Neuronal stem cell (in vitro differentiated cells): ENCODE measurements around the gene FAM114A1.

Experiments
- DNase-seq: peaks from one replicate; pipeline ENCODE4 v3.0.0-alpha.2; 2013; ENCODE audit warnings: low spot score
- H2AFZ ChIP-seq: one replicate; pipeline ENCODE4 v1.6.1; 2013; ENCODE audit warnings: mild to moderate bottlenecking, low read length, inconsistent platforms
- H2AK5ac ChIP-seq: 2 replicates; pipeline ENCODE4 v1.6.1; 2013; ENCODE audit warnings: low read depth, mild to moderate bottlenecking, inconsistent platforms, low read length, moderate library complexity, mixed read lengths
- H2BK120ac ChIP-seq: 2 replicates; pipeline ENCODE4 v1.6.1; 2013; ENCODE audit warnings: low read depth, mild to moderate bottlenecking, inconsistent platforms, low read length, moderate library complexity, mixed read lengths
- H2BK12ac ChIP-seq: one replicate; pipeline ENCODE4 v1.6.1; 2013; ENCODE audit warnings: low read length, inconsistent platforms
- H2BK15ac ChIP-seq: 2 replicates; pipeline ENCODE4 v1.6.1; 2013; ENCODE audit warnings: mild to moderate bottlenecking, low read length, inconsistent platforms, mixed read lengths
- H2BK5ac ChIP-seq: one replicate; pipeline ENCODE4 v1.6.1; 2013; ENCODE audit warnings: inconsistent platforms, mild to moderate bottlenecking, low read length, moderate library complexity
- H3K14ac ChIP-seq: one replicate; pipeline ENCODE4 v1.6.1; 2013; ENCODE audit warnings: low read length, inconsistent platforms
- H3K18ac ChIP-seq: 2 replicates; pipeline ENCODE4 v1.6.1; 2013; ENCODE audit warnings: low read length, inconsistent platforms
- H3K23ac ChIP-seq: 2 replicates; pipeline ENCODE4 v1.6.1; 2013; ENCODE audit warnings: low read depth, mild to moderate bottlenecking, mixed read lengths, low read length, inconsistent platforms; ENCODE audit not compliant: poor library complexity
- H3K27ac ChIP-seq: replicated peaks from 3 replicates; pipeline ENCODE4 v1.5.1; 2013; ENCODE audit warnings: low read length, inconsistent platforms
- H3K27me3 ChIP-seq, 3 experiments: 2 replicates each; pipeline ENCODE4 v1.6.1; 2013; ENCODE audit warnings: low read length in 3 of 3, mild to moderate bottlenecking in 2 of 3, inconsistent platforms in 1 of 3, low read depth in 1 of 3, mixed read lengths in 1 of 3, moderate library complexity in 1 of 3; ENCODE audit not compliant: control insufficient read depth in 3 of 3, insufficient read depth in 3 of 3
- H3K36me3 ChIP-seq, 2 donors: replicated peaks in 1 of 2; 2 replicates each; pipeline ENCODE4 v1.6.1; 2013; ENCODE audit warnings: low read length in 2 of 2; ENCODE audit not compliant: control insufficient read depth in 2 of 2, insufficient read depth in 2 of 2
- H3K4ac ChIP-seq: 2 replicates; pipeline ENCODE4 v1.6.1; 2013; ENCODE audit warnings: inconsistent platforms, mild to moderate bottlenecking, low read length, moderate library complexity
- H3K4me1 ChIP-seq, 2 donors: 1 replicate in 1 of 2; 2 replicates in 1 of 2; pipeline ENCODE4 v1.6.1; 2013; ENCODE audit warnings: low read length in 2 of 2, low read depth in 1 of 2; ENCODE audit not compliant: control insufficient read depth in 2 of 2, insufficient read depth in 1 of 2
- H3K4me2 ChIP-seq: one replicate; pipeline ENCODE4 v1.6.1; 2013; ENCODE audit warnings: mild to moderate bottlenecking, low read length, inconsistent platforms; ENCODE audit not compliant: insufficient read depth, poor library complexity, severe bottlenecking
- H3K4me3 ChIP-seq, 2 donors: 2 replicates each; pipeline ENCODE4 v1.5.1; 2013; ENCODE audit warnings: low read length in 2 of 2, mild to moderate bottlenecking in 2 of 2, inconsistent platforms in 1 of 2, moderate library complexity in 1 of 2
- H3K79me1 ChIP-seq: one replicate; pipeline ENCODE4 v1.6.1; 2013; ENCODE audit warnings: low read depth, mild to moderate bottlenecking, inconsistent platforms, low read length, moderate library complexity
- H3K9ac ChIP-seq: one replicate; pipeline ENCODE4 v1.6.1; 2013; ENCODE audit warnings: mild to moderate bottlenecking, low read depth, low read length, inconsistent platforms; ENCODE audit not compliant: poor library complexity
- H3K9me3 ChIP-seq, 2 donors: replicated peaks in 1 of 2; 2 replicates each; pipeline versions ENCODE3 to v1.6.1; 2013; ENCODE audit warnings: low read length in 2 of 2, mild to moderate bottlenecking in 2 of 2, inconsistent platforms in 1 of 2, low read depth in 1 of 2, mixed read lengths in 1 of 2, moderate library complexity in 1 of 2; ENCODE audit not compliant: control insufficient read depth in 2 of 2, insufficient read depth in 1 of 2
- H4K8ac ChIP-seq: one replicate; pipeline ENCODE4 v1.6.1; 2013; ENCODE audit warnings: low read depth, mild to moderate bottlenecking, inconsistent platforms, low read length, moderate library complexity
- H4K91ac ChIP-seq: one replicate; pipeline ENCODE4 v1.6.1; 2013; ENCODE audit warnings: low read length, low read depth, mild to moderate bottlenecking, inconsistent platforms; ENCODE audit not compliant: poor library complexity
- whole genome bisulfite sequencing, 2 donors: extraction: QIAGEN DNeasy Blood & Tissue Kit; methylation state at CpG; one replicate each; pipeline ENCODE4 v1.1.7; 2013; ENCODE audit warnings: missing lambda C conversion rate in 2 of 2, mixed read lengths in 1 of 2; ENCODE audit not compliant: insufficient read length in 2 of 2, insufficient replicate concordance in 1 of 2; ENCODE audit errors: extremely low coverage in 2 of 2; 5-methylcytosine and 5-hydroxymethylcytosine counted together

The FAM114A1 gene

DNA sequence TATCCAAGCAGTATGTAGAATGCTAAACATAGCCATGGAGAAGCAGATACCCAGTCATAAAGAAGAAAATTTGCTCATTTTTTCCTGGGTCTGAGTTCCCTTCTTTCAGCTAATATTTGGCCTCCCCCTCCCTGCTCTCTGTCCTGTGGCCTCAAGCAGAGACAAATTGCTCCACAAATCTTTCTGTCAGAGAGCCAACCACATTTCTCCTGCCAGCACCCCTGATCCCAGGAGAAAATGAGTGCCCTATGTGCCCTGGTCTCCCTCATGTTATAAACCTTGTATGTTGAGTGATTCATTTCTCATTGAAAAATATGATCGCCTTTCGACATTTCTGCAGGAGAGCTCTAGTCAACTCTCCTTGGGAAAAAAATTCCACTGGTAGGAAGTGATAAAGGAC lies 82.6 kb downstream of the FAM114A1 start:
- H2BK5ac ChIP-seq: no peak overlapping the region
- H3K4me2 ChIP-seq: no peak overlapping the region
- no peak overlapping the region for H3K9ac ChIP-seq
- no peaks in the 10 kb centered on the region for H3K36me3 ChIP-seq
- DNase-seq: no peak
- H3K9me3 ChIP-seq: no peaks in the 10 kb centered on the region
- H4K91ac ChIP-seq: no peak overlapping the region
- H3K27ac ChIP-seq: no peak overlapping the region
- no peak overlapping the region for H2BK15ac ChIP-seq
- no peak overlapping the region for H3K4me3 ChIP-seq
- H2BK120ac ChIP-seq: no peak overlapping the region
- no CpG with 5 or more reads among the region's 2 CpGs for WGBS, 2 donors
- no peaks in the 10 kb centered on the region for H3K79me1 ChIP-seq
- no peak overlapping the region for H4K8ac ChIP-seq
- no peak overlapping the region for H3K23ac ChIP-seq
- H3K27me3 ChIP-seq: no peaks in the 10 kb centered on the region
- no peak overlapping the region for H3K4ac ChIP-seq
- no peak overlapping the region for H3K18ac ChIP-seq
- H2AFZ ChIP-seq: no peak overlapping the region
- H2AK5ac ChIP-seq: no peak overlapping the region
- peaks cover 0 to 2% of the 10 kb centered on the region in 2 donors for H3K4me1 ChIP-seq
- H3K14ac ChIP-seq: no peak overlapping the region
- H2BK12ac ChIP-seq: no peak overlapping the region

DNA sequence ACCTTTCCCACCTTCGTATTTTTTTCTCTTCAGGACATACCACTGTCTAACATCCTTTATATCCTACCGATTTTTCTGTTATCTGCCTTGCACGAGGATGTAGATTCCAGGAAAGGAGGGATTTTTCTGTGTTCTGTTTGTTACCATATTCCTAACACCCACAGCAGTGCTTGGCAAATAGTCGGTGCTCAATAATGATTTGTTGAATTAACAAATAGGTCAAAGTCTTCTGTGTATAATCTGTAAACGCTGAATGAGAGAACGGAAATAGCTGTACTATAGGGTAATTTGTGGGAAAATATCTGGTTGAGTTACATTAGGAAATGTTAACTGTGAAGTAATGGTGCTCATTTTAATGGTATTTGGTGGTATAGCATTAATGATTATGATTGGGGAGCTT lies 83.1 kb downstream of the FAM114A1 start:
- no peak overlapping the region for H4K91ac ChIP-seq
- H2BK5ac ChIP-seq: no peak overlapping the region
- H4K8ac ChIP-seq: no peak overlapping the region
- DNase-seq: no peak
- H2AK5ac ChIP-seq: no peak overlapping the region
- H2AFZ ChIP-seq: no peak overlapping the region
- no peak overlapping the region for H3K4me3 ChIP-seq
- H3K27me3 ChIP-seq: no peaks in the 10 kb centered on the region
- no peaks in the 10 kb centered on the region for H3K36me3 ChIP-seq
- H3K9ac ChIP-seq: no peak overlapping the region
- no peak overlapping the region for H3K4me2 ChIP-seq
- no peak overlapping the region for H3K18ac ChIP-seq
- H3K4ac ChIP-seq: no peak overlapping the region
- peaks cover 1 to 2% of the 10 kb centered on the region in 2 donors for H3K4me1 ChIP-seq
- H2BK12ac ChIP-seq: no peak overlapping the region
- no peak overlapping the region for H3K23ac ChIP-seq
- H2BK15ac ChIP-seq: no peak overlapping the region
- no peak overlapping the region for H3K14ac ChIP-seq
- H3K27ac ChIP-seq: no peak overlapping the region
- no peaks in the 10 kb centered on the region for H3K9me3 ChIP-seq
- 100% methylated on average over 1 to 2 of the region's 6 CpGs for WGBS, 2 donors
- H3K79me1 ChIP-seq: no peaks in the 10 kb centered on the region
- no peak overlapping the region for H2BK120ac ChIP-seq

DNA sequence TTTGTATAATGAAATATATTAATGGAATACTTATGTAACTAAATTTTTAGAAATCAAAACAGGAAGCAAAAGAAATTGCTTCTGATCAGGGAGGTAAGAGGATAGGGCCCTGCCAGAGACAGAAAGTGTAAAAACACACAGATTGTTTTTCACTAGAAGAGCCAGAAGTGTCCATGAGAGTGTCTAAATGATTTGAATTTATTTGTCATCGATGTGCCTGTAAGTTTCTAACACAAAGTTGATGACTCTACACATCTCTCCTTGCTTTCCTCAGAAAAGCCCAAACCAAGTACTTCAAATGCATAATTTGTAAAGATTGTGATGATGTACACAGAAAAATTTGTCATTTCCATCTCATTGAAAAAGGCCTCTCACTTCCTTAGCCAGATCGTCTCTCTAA lies 84.0 kb downstream of the FAM114A1 start:
- no peaks in the 10 kb centered on the region for H3K9me3 ChIP-seq
- no peak overlapping the region for H3K14ac ChIP-seq
- no peak overlapping the region for H3K9ac ChIP-seq
- H2BK5ac ChIP-seq: no peak overlapping the region
- no peak overlapping the region for H2BK120ac ChIP-seq
- H3K23ac ChIP-seq: no peak overlapping the region
- no peak overlapping the region for H2BK15ac ChIP-seq
- WGBS, 2 donors: no CpG with 5 or more reads among the region's 2 CpGs
- no peak overlapping the region for H3K18ac ChIP-seq
- peak overlapping the region; percentile 33 for H2AFZ ChIP-seq
- no peak overlapping the region for H3K4ac ChIP-seq
- H4K8ac ChIP-seq: no peak overlapping the region
- no peaks in the 10 kb centered on the region for H3K27me3 ChIP-seq
- no peak overlapping the region for H3K27ac ChIP-seq
- H3K4me2 ChIP-seq: no peak overlapping the region
- no peak overlapping the region for H2BK12ac ChIP-seq
- H2AK5ac ChIP-seq: no peak overlapping the region
- H4K91ac ChIP-seq: no peak overlapping the region
- DNase-seq: no peak
- peaks cover 2 to 4% of the 10 kb centered on the region in 2 donors for H3K4me1 ChIP-seq
- H3K79me1 ChIP-seq: no peaks in the 10 kb centered on the region
- no peak overlapping the region for H3K4me3 ChIP-seq
- H3K36me3 ChIP-seq: no peaks in the 10 kb centered on the region

DNA sequence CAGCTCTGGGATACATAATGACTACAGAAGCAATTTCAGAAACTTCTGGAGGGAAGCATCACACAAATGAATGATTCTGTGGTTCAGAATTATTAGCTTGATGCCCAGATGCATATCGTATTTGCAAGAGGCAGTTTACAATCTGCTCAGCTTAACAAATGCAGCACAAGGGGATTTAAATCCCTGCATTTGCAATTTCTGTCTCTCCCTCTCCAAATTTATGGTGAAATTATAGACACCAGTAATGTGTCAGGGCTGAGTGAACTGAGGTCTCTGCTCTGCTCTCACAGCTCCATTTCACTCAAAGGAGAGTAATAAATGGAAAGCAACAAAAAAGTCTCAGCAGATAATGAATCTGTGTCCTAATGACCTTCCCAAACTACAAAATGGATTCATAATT lies 84.4 kb downstream of the FAM114A1 start:
- Histone ChIP-seq H3K18ac (no peak overlapping the region), H2BK12ac (no peak overlapping the region), H3K9ac (no peak overlapping the region), H3K14ac (no peak overlapping the region), H3K4me2 (no peak overlapping the region), H3K4me1 (peaks cover 2 to 4% of the 10 kb centered on the region in 2 donors), H3K4me3 (no peak overlapping the region), H4K8ac (no peak overlapping the region), H3K36me3 (no peaks in the 10 kb centered on the region), H3K9me3 (no peaks in the 10 kb centered on the region), H3K27ac (no peak overlapping the region), H2BK5ac (no peak overlapping the region), H2BK15ac (no peak overlapping the region), H3K79me1 (no peaks in the 10 kb centered on the region), H3K4ac (no peak overlapping the region), H2AFZ (peak overlapping the region; percentile 33), H4K91ac (no peak overlapping the region), H3K23ac (no peak overlapping the region), H2BK120ac (no peak overlapping the region), H3K27me3 (no peaks in the 10 kb centered on the region), H2AK5ac (no peak overlapping the region)
- WGBS, 2 donors: no CpG with 5 or more reads among the region's 1 CpG
- no peak for DNase-seq
